Heart left ventricle (tissue), 16 donors: ENCODE results near the gene CYB561D1. TPM values are rescaled to one million over a fixed set of nuclear protein-coding genes. Genes with fewer than 3 reads are reported as not detected.

ENCODE experiments used
- ATAC-seq, 4 donors: fragments of 200-7000 bp; cut with Tn5 transposase; one replicate each; pipeline ENCODE4 v1.9.1; 2020 to 2022; ENCODE audit warnings: moderate library complexity in 4 of 4, mild to moderate bottlenecking in 3 of 4, moderate number of reproducible peaks in 1 of 4
- DNase-seq, 5 donors: peaks; one replicate each; pipeline ENCODE4 v3.0.0-alpha.2; 2020
- H3K27ac ChIP-seq, 12 donors: fragments of 200-600 bp; sonication (generic) in 4 of 12; one replicate each; pipeline versions ENCODE4 v1.5.0 to v1.8.0; 2016 to 2022; ENCODE audit warnings: mild to moderate bottlenecking in 2 of 12
- H3K27me3 ChIP-seq, 9 donors: fragments of 200-600 bp; sonication (generic) in 2 of 9; one replicate each; pipeline versions ENCODE4 v1.5.1 to v1.8.0; 2016 to 2022; ENCODE audit warnings: mild to moderate bottlenecking in 3 of 9
- H3K36me3 ChIP-seq, 9 donors: fragments of 200-600 bp; sonication (generic) in 2 of 9; one replicate each; pipeline versions ENCODE4 v1.5.0 to v1.8.0; 2018 to 2022; ENCODE audit warnings: mild to moderate bottlenecking in 2 of 9
- H3K4me1 ChIP-seq, 12 donors: fragments of 200-600 bp; sonication (generic) in 4 of 12; one replicate each; pipeline versions ENCODE4 v1.5.0 to v1.8.0; 2016 to 2022; ENCODE audit warnings: mild to moderate bottlenecking in 3 of 12
- H3K4me3 ChIP-seq, 12 donors: fragments of 200-600 bp; sonication (generic) in 4 of 12; one replicate each; pipeline versions ENCODE4 v1.5.0 to v1.8.0; 2017 to 2022; ENCODE audit warnings: mild to moderate bottlenecking in 9 of 12, moderate library complexity in 4 of 12
- H3K9me3 ChIP-seq, 12 donors: fragments of 200-600 bp; sonication (generic) in 4 of 12; one replicate each; pipeline versions ENCODE4 v1.5.0 to v1.8.0; 2016 to 2022; ENCODE audit warnings: mild to moderate bottlenecking in 1 of 12
- POLR2A ChIP-seq, 2 donors: fragments of 450-650 bp; IDR thresholded peaks; one replicate each; pipeline ENCODE4 v1.6.1; 2017; ENCODE audit warnings: antibody characterized with exemption in 2 of 2, mild to moderate bottlenecking in 2 of 2, moderate library complexity in 2 of 2
- WGBS, 4 donors: extraction: QIAGEN DNeasy Blood & Tissue Kit in 2 of 4; methylation state at CpG; one replicate each; pipeline versions ENCODE4 v1.1.5 to v1.1.7; 2013 to 2018; 5-methylcytosine and 5-hydroxymethylcytosine counted together
- intact Hi-C, 10 donors: fragments of 100-400 bp; cut with DNase I; formaldehyde crosslinking; loops; one replicate each; pipeline versions ENCODE4 v1.11.1 to v1.14.2; 2022
- polyA plus RNA-seq, 2 donors: library from polyadenylated mRNA; stranded (reverse); fragments of 200-250 nt; gene quantifications; one replicate each; pipeline ENCODE4 v1.2.3, GENCODE V29; 2013
- total RNA-seq, 9 donors: library from RNA; depleted of rRNA in 2 of 9; stranded (reverse); fragments of >200 nt in 2 of 9; fragmentation: NEBNext Ultra II Directional in 3 of 9; extraction: Animal tissue kit (Norgen Biotek cat#: 25700) in 3 of 9; gene quantifications; one replicate each; pipeline versions ENCODE4 v1.1.0 to v1.2.4, GENCODE V29; 2016 to 2023
- TF ChIP-seq, protein P1 (sequence below), 12 donors: fragments of 200-600 bp; sonication (generic) in 4 of 12; IDR thresholded peaks; one replicate each; pipeline versions ENCODE4 v1.5.0 to v1.8.0; 2018 to 2022; ENCODE audit warnings: antibody characterized with exemption in 12 of 12, mild to moderate bottlenecking in 5 of 12
- donor health status: ischemic (EF 13 %, LVEDD 7.1; RV severe dilation, severe dysfunction).
- donor health status: healthy with polysubstance abuse.
- donor health status: DM: no; HTN: yes; CAD: no.
- donor health status: DM: no; HTN: no; CAD: no.
- donor health status: ischemic (EF 25% LVEDD 6.9; RV normal size, moderate dysfunction).
- donor health status: ischemic (EF 25% LVEDD 5.7; RV mildly dilated, moderate dysfunction).
- donor health status: healthy.
- donor health status: DM: yes; HTN: yes; CAD: no.
- donor health status: ischemic (EF 35%, LVEDD 5.7; RV mildly dilated, moderate dysfunction).
- donor health status: nonischemic (EF 11% LVEDD 7.7; RV severe dilation, severe dysfunction).
- donor health status: DM: yes; HTN: yes; CAD: no.
- donor health status: PGD.
- donor health status: ischemic (EF 29% LVEDD 5.4; RV normal size, mild dysfunction).
- donor health status: nonischemic (EF 23%, LVEDD 6.1; RV moderate dilation, normal function).

The CYB561D1 gene
- total and polyA plus RNA-seq, 11 donors: 2.1 to 8.4 (median 5.1) TPM

DNA sequence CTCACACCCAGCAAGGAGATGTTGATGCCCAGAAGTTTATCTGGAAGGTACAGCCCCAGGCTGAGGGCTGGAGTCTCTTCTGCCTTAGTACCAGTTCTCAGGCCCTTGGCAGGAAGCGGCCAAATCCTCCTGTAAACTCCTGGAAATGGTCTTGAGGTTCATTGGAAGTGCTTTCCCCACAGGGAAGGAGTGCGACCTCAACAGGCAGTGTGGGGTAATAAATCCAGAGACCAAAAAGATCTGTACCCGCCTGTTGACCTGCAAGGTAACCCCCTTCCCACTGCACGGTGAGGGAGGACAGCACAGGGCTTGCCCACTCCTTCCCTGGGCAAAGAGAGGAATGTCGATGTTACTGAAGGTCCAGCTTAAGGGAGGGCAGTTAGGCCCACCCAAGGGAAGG, 5.7 kb upstream of the CYB561D1 start:
- peaks cover 0 to 27% (median 7%) of the 10 kb centered on the region in 9 donors for H3K36me3 ChIP-seq
- no peaks in the 10 kb centered on the region for H3K9me3 ChIP-seq
- ATAC-seq (no peak), DNase-seq (no peak)
- H3K4me1 ChIP-seq: peaks cover 0 to 27% (median 14%) of the 10 kb centered on the region in 12 donors
- intact Hi-C loops: loop anchor here in 1 of 10 donors (5.0 kb wide), 1 partner anchor 61 kb away; the partner anchor contains the start of gene PSMA5
- no peak for TF ChIP-seq POLR2A (IDR thresholded peaks at IDR 0.05)
- TF ChIP-seq, protein P1, sequence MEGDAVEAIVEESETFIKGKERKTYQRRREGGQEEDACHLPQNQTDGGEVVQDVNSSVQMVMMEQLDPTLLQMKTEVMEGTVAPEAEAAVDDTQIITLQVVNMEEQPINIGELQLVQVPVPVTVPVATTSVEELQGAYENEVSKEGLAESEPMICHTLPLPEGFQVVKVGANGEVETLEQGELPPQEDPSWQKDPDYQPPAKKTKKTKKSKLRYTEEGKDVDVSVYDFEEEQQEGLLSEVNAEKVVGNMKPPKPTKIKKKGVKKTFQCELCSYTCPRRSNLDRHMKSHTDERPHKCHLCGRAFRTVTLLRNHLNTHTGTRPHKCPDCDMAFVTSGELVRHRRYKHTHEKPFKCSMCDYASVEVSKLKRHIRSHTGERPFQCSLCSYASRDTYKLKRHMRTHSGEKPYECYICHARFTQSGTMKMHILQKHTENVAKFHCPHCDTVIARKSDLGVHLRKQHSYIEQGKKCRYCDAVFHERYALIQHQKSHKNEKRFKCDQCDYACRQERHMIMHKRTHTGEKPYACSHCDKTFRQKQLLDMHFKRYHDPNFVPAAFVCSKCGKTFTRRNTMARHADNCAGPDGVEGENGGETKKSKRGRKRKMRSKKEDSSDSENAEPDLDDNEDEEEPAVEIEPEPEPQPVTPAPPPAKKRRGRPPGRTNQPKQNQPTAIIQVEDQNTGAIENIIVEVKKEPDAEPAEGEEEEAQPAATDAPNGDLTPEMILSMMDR (IDR thresholded peaks at IDR 0.05): no peak
- 77 to 88% (median 83%) methylated on average over 5 of the region's 5 CpGs for WGBS, 4 donors
- no peaks in the 10 kb centered on the region for H3K27me3 ChIP-seq
- no peak overlapping the region for H3K4me3 ChIP-seq
- H3K27ac ChIP-seq: no peak overlapping the region

DNA sequence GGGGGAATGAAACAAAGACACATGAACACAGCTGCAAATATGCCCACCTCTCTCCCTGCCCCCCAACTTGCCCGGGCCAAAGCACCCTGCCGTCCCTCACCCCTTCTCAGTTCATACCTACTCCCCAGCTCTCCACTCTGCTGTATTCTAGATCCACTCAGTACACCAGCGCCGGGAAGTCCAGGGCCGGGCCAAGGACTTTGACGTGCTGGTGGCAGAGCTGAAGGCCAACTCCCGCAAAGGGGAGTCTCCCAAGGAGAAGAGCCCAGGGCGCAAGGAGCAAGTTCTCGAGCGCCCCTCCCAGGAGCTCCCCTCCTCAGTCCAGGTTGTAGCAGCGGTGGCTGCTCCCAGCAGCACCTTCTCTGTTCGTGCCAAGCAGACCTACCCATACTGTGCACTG, 5.2 kb upstream of the CYB561D1 start:
- intact Hi-C loops: loop anchor here in 1 of 10 donors (5.0 kb wide), 1 partner anchor 61 kb away; the partner anchor contains the start of gene PSMA5
- H3K27ac ChIP-seq: no peak overlapping the region
- no peak for DNase-seq

GRCh38 chr1:109490029-109490933, 3.6 kb upstream of the CYB561D1 start:
- H3K4me1 ChIP-seq: peaks cover 0 to 30% (median 20%) of the 10 kb centered on the region in 12 donors
- H3K4me3 ChIP-seq: no peak overlapping the region
- peaks cover 0 to 27% (median 7%) of the 10 kb centered on the region in 9 donors for H3K36me3 ChIP-seq
- WGBS, 4 donors: 87 to 96% (median 91%) methylated on average over 11 of the region's 11 CpGs
- H3K27ac ChIP-seq: peak overlapping the region in 3 of 12 donors; percentile 7 to 41 (median 13)
- TF ChIP-seq, protein P1 (IDR thresholded peaks at IDR 0.05): peak; percentile 74 to 89 (median 83)
- TF ChIP-seq POLR2A (IDR thresholded peaks at IDR 0.05): no peak
- intact Hi-C loops: loop anchor here in 7 of 10 donors (1.0 to 2.0 kb wide), 3 partner anchors 41 to 43 kb away; no protein-coding TSS in a partner anchor
- DNase-seq (peak in 4 of 5 donors; percentile 63 to 75 (median 66)), ATAC-seq (peak in 3 of 4 donors; percentile 42 to 59 (median 47))
- no peaks in the 10 kb centered on the region for H3K27me3 ChIP-seq
- no peaks in the 10 kb centered on the region for H3K9me3 ChIP-seq

More for the DNA sequence above, 5.2 kb upstream of the CYB561D1 start:
- no peak for ATAC-seq
- H3K27me3 ChIP-seq: no peaks in the 10 kb centered on the region
- 81 to 96% (median 89%) methylated on average over 9 to 12 of the region's 12 CpGs for WGBS, 4 donors
- peaks cover 0 to 29% (median 18%) of the 10 kb centered on the region in 12 donors for H3K4me1 ChIP-seq
- no peak overlapping the region for H3K4me3 ChIP-seq
- TF ChIP-seq POLR2A (IDR thresholded peaks at IDR 0.05): no peak
- TF ChIP-seq, protein P1 (IDR thresholded peaks at IDR 0.05): no peak
- H3K36me3 ChIP-seq: peaks cover 0 to 27% (median 7%) of the 10 kb centered on the region in 9 donors
- H3K9me3 ChIP-seq: no peaks in the 10 kb centered on the region

GRCh38 chr1:109490934-109491302, 3.0 kb upstream of the CYB561D1 start:
- peaks cover 0 to 31% (median 11%) of the 10 kb centered on the region in 9 donors for H3K36me3 ChIP-seq
- intact Hi-C loops: loop anchor here in 7 of 10 donors (1.0 to 2.0 kb wide), 3 partner anchors 40 to 42 kb away; no protein-coding TSS in a partner anchor

More at GRCh38 chr1:109490934-109491302, 3.0 kb upstream of the CYB561D1 start:
- H3K27ac ChIP-seq: peak overlapping the region in 3 of 12 donors; percentile 7 to 41 (median 13)
- H3K9me3 ChIP-seq: no peaks in the 10 kb centered on the region
- ATAC-seq: peak in 2 of 4 donors; percentile 4 to 19
- no peaks in the 10 kb centered on the region for H3K27me3 ChIP-seq
- TF ChIP-seq, protein P1 (IDR thresholded peaks at IDR 0.05): no peak
- no peak for TF ChIP-seq POLR2A (IDR thresholded peaks at IDR 0.05)
- peaks cover 0 to 30% (median 19%) of the 10 kb centered on the region in 12 donors for H3K4me1 ChIP-seq
- peak in 2 of 5 donors; percentile 45 to 52 for DNase-seq
- H3K4me3 ChIP-seq: no peak overlapping the region
- 67 to 75% (median 70%) methylated on average over 11 of the region's 11 CpGs for WGBS, 4 donors
